ENCODE data around the gene EMP1.
A peak's percentile ranks its signal among the peaks of the same experiment; 100 is the strongest.

The EMP1 gene

GRCh38 chr12:13162904-13163303 is 33.6 kb upstream of the EMP1 start:
- no peak overlapping the region for H3K27ac ChIP-seq (ENCODE audit: low read depth, low read length)
- H3K27me3 ChIP-seq (ENCODE audit: control insufficient read depth in 1 of 2, insufficient read depth in 2 of 2, low read length in 2 of 2) = no peaks in the 10 kb centered on the region
- H3K9ac ChIP-seq (ENCODE audit: low read length) = no peak overlapping the region
- H3K36me3 ChIP-seq (ENCODE audit: insufficient read depth, low read length) = no peaks in the 10 kb centered on the region
- no peak overlapping the region for H3K4me3 ChIP-seq (ENCODE audit: low read depth in 1 of 2, low read length in 2 of 2)
- no peaks in the 10 kb centered on the region for H3K9me3 ChIP-seq (ENCODE audit: low read length)
- H3K4me1 ChIP-seq (ENCODE audit: insufficient read depth, low read length) = no peaks in the 10 kb centered on the region

- no peaks in the 10 kb centered on the region for H3K36me3 ChIP-seq (ENCODE audit: insufficient read depth, low read length)
- no peak overlapping the region for H3K4me3 ChIP-seq (ENCODE audit: low read depth in 1 of 2, low read length in 2 of 2)
- no peak overlapping the region for H3K27ac ChIP-seq (ENCODE audit: low read depth, low read length)
- H3K9ac ChIP-seq (ENCODE audit: low read length) = no peak overlapping the region
- no peaks in the 10 kb centered on the region for H3K27me3 ChIP-seq (ENCODE audit: control insufficient read depth in 1 of 2, insufficient read depth in 2 of 2, low read length in 2 of 2)
- no peaks in the 10 kb centered on the region for H3K4me1 ChIP-seq (ENCODE audit: insufficient read depth, low read length)
- no peaks in the 10 kb centered on the region for H3K9me3 ChIP-seq (ENCODE audit: low read length)
Measured at GRCh38 chr12:13163868-13164635, 32.5 kb upstream of the EMP1 start.

GRCh38 chr12:13164921-13165616 is 31.5 kb upstream of the EMP1 start:
- Histone ChIP-seq H3K9ac (ENCODE audit: low read length) (no peak overlapping the region), H3K4me3 (ENCODE audit: low read depth in 1 of 2, low read length in 2 of 2) (no peak overlapping the region), H3K27me3 (ENCODE audit: control insufficient read depth in 1 of 2, insufficient read depth in 2 of 2, low read length in 2 of 2) (no peaks in the 10 kb centered on the region), H3K36me3 (ENCODE audit: insufficient read depth, low read length) (no peaks in the 10 kb centered on the region), H3K9me3 (ENCODE audit: low read length) (no peaks in the 10 kb centered on the region), H3K27ac (ENCODE audit: low read depth, low read length) (no peak overlapping the region), H3K4me1 (ENCODE audit: insufficient read depth, low read length) (no peaks in the 10 kb centered on the region)

- Histone ChIP-seq H3K27ac (ENCODE audit: low read depth, low read length) (no peak overlapping the region), H3K4me3 (ENCODE audit: low read depth in 1 of 2, low read length in 2 of 2) (no peak overlapping the region), H3K9me3 (ENCODE audit: low read length) (no peaks in the 10 kb centered on the region), H3K9ac (ENCODE audit: low read length) (no peak overlapping the region), H3K36me3 (ENCODE audit: insufficient read depth, low read length) (no peaks in the 10 kb centered on the region), H3K27me3 (ENCODE audit: control insufficient read depth in 1 of 2, insufficient read depth in 2 of 2, low read length in 2 of 2) (no peaks in the 10 kb centered on the region), H3K4me1 (ENCODE audit: insufficient read depth, low read length) (no peaks in the 10 kb centered on the region)
Measured at GRCh38 chr12:13165617-13166041, 30.9 kb upstream of the EMP1 start.

GRCh38 chr12:13167226-13167625 is 29.3 kb upstream of the EMP1 start:
- H3K4me1 ChIP-seq (ENCODE audit: insufficient read depth, low read length) = no peaks in the 10 kb centered on the region
- no peaks in the 10 kb centered on the region for H3K27me3 ChIP-seq (ENCODE audit: control insufficient read depth in 1 of 2, insufficient read depth in 2 of 2, low read length in 2 of 2)
- H3K4me3 ChIP-seq (ENCODE audit: low read depth in 1 of 2, low read length in 2 of 2) = no peak overlapping the region
- no peaks in the 10 kb centered on the region for H3K36me3 ChIP-seq (ENCODE audit: insufficient read depth, low read length)
- H3K9me3 ChIP-seq (ENCODE audit: low read length) = no peaks in the 10 kb centered on the region
- no peak overlapping the region for H3K27ac ChIP-seq (ENCODE audit: low read depth, low read length)
- no peak overlapping the region for H3K9ac ChIP-seq (ENCODE audit: low read length)

GRCh38 chr12:13167906-13168305 is 28.6 kb upstream of the EMP1 start:
- Histone ChIP-seq H3K4me3 (ENCODE audit: low read depth in 1 of 2, low read length in 2 of 2) (no peak overlapping the region), H3K4me1 (ENCODE audit: insufficient read depth, low read length) (no peaks in the 10 kb centered on the region), H3K9ac (ENCODE audit: low read length) (no peak overlapping the region), H3K9me3 (ENCODE audit: low read length) (no peaks in the 10 kb centered on the region), H3K36me3 (ENCODE audit: insufficient read depth, low read length) (no peaks in the 10 kb centered on the region), H3K27me3 (ENCODE audit: control insufficient read depth in 1 of 2, insufficient read depth in 2 of 2, low read length in 2 of 2) (no peaks in the 10 kb centered on the region), H3K27ac (ENCODE audit: low read depth, low read length) (no peak overlapping the region)

- Histone ChIP-seq H3K9ac (ENCODE audit: low read length) (no peak overlapping the region), H3K27me3 (ENCODE audit: control insufficient read depth in 1 of 2, insufficient read depth in 2 of 2, low read length in 2 of 2) (no peaks in the 10 kb centered on the region), H3K27ac (ENCODE audit: low read depth, low read length) (no peak overlapping the region), H3K4me1 (ENCODE audit: insufficient read depth, low read length) (no peaks in the 10 kb centered on the region), H3K36me3 (ENCODE audit: insufficient read depth, low read length) (no peaks in the 10 kb centered on the region), H3K9me3 (ENCODE audit: low read length) (no peaks in the 10 kb centered on the region), H3K4me3 (ENCODE audit: low read depth in 1 of 2, low read length in 2 of 2) (no peak overlapping the region)
Measured at GRCh38 chr12:13169272-13169671, 27.3 kb upstream of the EMP1 start.

- no peaks in the 10 kb centered on the region for H3K9me3 ChIP-seq (ENCODE audit: low read length)
- no peak overlapping the region for H3K27ac ChIP-seq (ENCODE audit: low read depth, low read length)
- H3K36me3 ChIP-seq (ENCODE audit: insufficient read depth, low read length) = no peaks in the 10 kb centered on the region
- no peak overlapping the region for H3K9ac ChIP-seq (ENCODE audit: low read length)
- H3K4me3 ChIP-seq (ENCODE audit: low read depth in 1 of 2, low read length in 2 of 2) = no peak overlapping the region
- H3K4me1 ChIP-seq (ENCODE audit: insufficient read depth, low read length) = no peaks in the 10 kb centered on the region
- no peaks in the 10 kb centered on the region for H3K27me3 ChIP-seq (ENCODE audit: control insufficient read depth in 1 of 2, insufficient read depth in 2 of 2, low read length in 2 of 2)
Measured at GRCh38 chr12:13170892-13171490, 25.5 kb upstream of the EMP1 start.

GRCh38 chr12:13171921-13172859 is 24.3 kb upstream of the EMP1 start:
- no peak overlapping the region for H3K4me3 ChIP-seq (ENCODE audit: low read depth in 1 of 2, low read length in 2 of 2)
- no peaks in the 10 kb centered on the region for H3K4me1 ChIP-seq (ENCODE audit: insufficient read depth, low read length)
- H3K36me3 ChIP-seq (ENCODE audit: insufficient read depth, low read length) = no peaks in the 10 kb centered on the region
- H3K9me3 ChIP-seq (ENCODE audit: low read length) = no peaks in the 10 kb centered on the region
- H3K9ac ChIP-seq (ENCODE audit: low read length) = no peak overlapping the region
- no peaks in the 10 kb centered on the region for H3K27me3 ChIP-seq (ENCODE audit: control insufficient read depth in 1 of 2, insufficient read depth in 2 of 2, low read length in 2 of 2)
- no peak overlapping the region for H3K27ac ChIP-seq (ENCODE audit: low read depth, low read length)

GRCh38 chr12:13173012-13173932 is 23.3 kb upstream of the EMP1 start:
- H3K9ac ChIP-seq (ENCODE audit: low read length) = no peak overlapping the region
- H3K4me3 ChIP-seq (ENCODE audit: low read depth in 1 of 2, low read length in 2 of 2) = no peak overlapping the region
- H3K27me3 ChIP-seq (ENCODE audit: control insufficient read depth in 1 of 2, insufficient read depth in 2 of 2, low read length in 2 of 2) = no peaks in the 10 kb centered on the region
- H3K36me3 ChIP-seq (ENCODE audit: insufficient read depth, low read length) = no peaks in the 10 kb centered on the region
- H3K27ac ChIP-seq (ENCODE audit: low read depth, low read length) = peak overlapping the region; percentile 43
- H3K4me1 ChIP-seq (ENCODE audit: insufficient read depth, low read length) = no peaks in the 10 kb centered on the region
- H3K9me3 ChIP-seq (ENCODE audit: low read length) = no peaks in the 10 kb centered on the region

Data from muscle layer of colon (tissue), 2 donors.